HepG2 (cell line): ENCODE data around the gene ATG9A. TPM values are rescaled to one million over a fixed set of nuclear protein-coding genes. Genes with fewer than 3 reads are reported as not detected.

Experiments used
- KMT2B ChIP-seq: IDR thresholded peaks from 2 replicates; pipeline ENCODE4 v1.6.1; 2016; ENCODE audit warnings: missing genetic modification reagents, missing compliant biosample characterization
- SP1 ChIP-seq, 2 experiments: fragments of 450-650 bp in 1 of 2; sonication (generic) in 1 of 2; formaldehyde crosslinking in 1 of 2; IDR thresholded peaks; 2 replicates each; pipeline versions ENCODE4 v1.4.0 to v1.6.1; 2016 to 2020; ENCODE audit warnings: missing genetic modification reagents in 1 of 2
- TBL1XR1 ChIP-seq: fragments of 150-350 bp; IDR thresholded peaks from 2 replicates; pipeline ENCODE4 v1.6.1; 2014; ENCODE audit warnings: borderline replicate concordance, low read length; ENCODE audit not compliant: partially characterized antibody
- ZNF530 ChIP-seq: sonication (generic); formaldehyde crosslinking; IDR thresholded peaks from 2 replicates; pipeline ENCODE4 v1.5.0; 2020; ENCODE audit warnings: low read depth, mild to moderate bottlenecking, missing genetic modification reagents
- polyA plus RNA-seq, 8 experiments: library from polyadenylated mRNA; depleted of rRNA in 3 of 8; stranded (reverse) in 7 of 8; unstranded in 1 of 8; fragments of >200 nt; fragmentation: Illumina TruSeq in 4 of 8; extraction: Trizol in 4 of 8; gene quantifications; 2 replicates each; pipeline versions ENCODE4 v1.2.1 to v1.2.3, GENCODE V29; 2011 to 2016; ENCODE audit warnings: low read depth in 4 of 8, missing spikeins in 1 of 8, mixed read lengths in 1 of 8; ENCODE audit not compliant: insufficient read depth in 1 of 8
- total RNA-seq, 5 experiments: library from RNA; depleted of rRNA; stranded (reverse); fragments of >200 nt; fragmentation: Illumina TruSeq; extraction: Trizol; gene quantifications; 2 replicates each; pipeline ENCODE4 v1.2.3, GENCODE V29; 2016; ENCODE audit warnings: low read depth in 1 of 5
- TF ChIP-seq, protein P1 (sequence below): sonication (generic); formaldehyde crosslinking; IDR thresholded peaks from 2 replicates; pipeline ENCODE4 v1.4.0; 2020; ENCODE audit warnings: missing genetic modification reagents, mild to moderate bottlenecking, borderline replicate concordance
- TF ChIP-seq, protein P2 (sequence below): IDR thresholded peaks from 2 replicates; pipeline ENCODE4 v1.6.1; 2016; ENCODE audit warnings: low read depth, missing genetic modification reagents, missing compliant biosample characterization
- TF ChIP-seq, protein P3 (sequence below): sonication (generic); formaldehyde crosslinking; IDR thresholded peaks from 2 replicates; pipeline ENCODE4 v1.5.0; 2020; ENCODE audit warnings: missing genetic modification reagents, mild to moderate bottlenecking, borderline replicate concordance

ATG9A gene
- total and polyA plus RNA-seq, 2 of the 13 experiments (the other 11 are each of a cell fraction or from before 2014, with no cell fraction given) = 35.0 to 131 TPM

DNA sequence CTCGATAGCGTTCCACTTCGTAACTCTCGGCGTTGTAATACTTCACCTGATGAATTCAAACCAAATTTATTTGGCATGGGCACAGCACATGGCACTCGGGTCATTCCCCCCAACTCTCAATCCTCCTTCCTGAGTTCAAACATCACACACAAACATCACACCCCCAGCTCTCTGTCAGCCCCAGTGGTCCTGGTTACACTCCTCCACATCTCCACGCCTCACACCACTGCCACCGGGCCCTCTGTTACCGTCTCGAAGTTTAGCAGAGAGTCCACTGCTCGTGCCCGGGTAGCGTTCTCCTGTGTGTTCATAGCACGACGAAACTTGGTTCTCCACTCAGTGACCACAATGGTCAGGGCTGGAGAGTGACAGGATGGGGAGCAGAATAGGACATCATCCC, 15.3 kb downstream of the ATG9A start (continued):
- TF ChIP-seq, protein P1, sequence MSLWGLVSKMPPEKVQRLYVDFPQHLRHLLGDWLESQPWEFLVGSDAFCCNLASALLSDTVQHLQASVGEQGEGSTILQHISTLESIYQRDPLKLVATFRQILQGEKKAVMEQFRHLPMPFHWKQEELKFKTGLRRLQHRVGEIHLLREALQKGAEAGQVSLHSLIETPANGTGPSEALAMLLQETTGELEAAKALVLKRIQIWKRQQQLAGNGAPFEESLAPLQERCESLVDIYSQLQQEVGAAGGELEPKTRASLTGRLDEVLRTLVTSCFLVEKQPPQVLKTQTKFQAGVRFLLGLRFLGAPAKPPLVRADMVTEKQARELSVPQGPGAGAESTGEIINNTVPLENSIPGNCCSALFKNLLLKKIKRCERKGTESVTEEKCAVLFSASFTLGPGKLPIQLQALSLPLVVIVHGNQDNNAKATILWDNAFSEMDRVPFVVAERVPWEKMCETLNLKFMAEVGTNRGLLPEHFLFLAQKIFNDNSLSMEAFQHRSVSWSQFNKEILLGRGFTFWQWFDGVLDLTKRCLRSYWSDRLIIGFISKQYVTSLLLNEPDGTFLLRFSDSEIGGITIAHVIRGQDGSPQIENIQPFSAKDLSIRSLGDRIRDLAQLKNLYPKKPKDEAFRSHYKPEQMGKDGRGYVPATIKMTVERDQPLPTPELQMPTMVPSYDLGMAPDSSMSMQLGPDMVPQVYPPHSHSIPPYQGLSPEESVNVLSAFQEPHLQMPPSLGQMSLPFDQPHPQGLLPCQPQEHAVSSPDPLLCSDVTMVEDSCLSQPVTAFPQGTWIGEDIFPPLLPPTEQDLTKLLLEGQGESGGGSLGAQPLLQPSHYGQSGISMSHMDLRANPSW (CRISPR knock-in tag) = no peak
- TF ChIP-seq SP1 (IDR thresholded peaks at IDR 0.05) (no peak), SP1 (CRISPR knock-in tag; IDR thresholded peaks at IDR 0.05) (no peak), TBL1XR1 (no peak), ZNF530 (CRISPR knock-in tag) (no peak), KMT2B (CRISPR knock-in tag) (no peak)
- TF ChIP-seq, protein P2, sequence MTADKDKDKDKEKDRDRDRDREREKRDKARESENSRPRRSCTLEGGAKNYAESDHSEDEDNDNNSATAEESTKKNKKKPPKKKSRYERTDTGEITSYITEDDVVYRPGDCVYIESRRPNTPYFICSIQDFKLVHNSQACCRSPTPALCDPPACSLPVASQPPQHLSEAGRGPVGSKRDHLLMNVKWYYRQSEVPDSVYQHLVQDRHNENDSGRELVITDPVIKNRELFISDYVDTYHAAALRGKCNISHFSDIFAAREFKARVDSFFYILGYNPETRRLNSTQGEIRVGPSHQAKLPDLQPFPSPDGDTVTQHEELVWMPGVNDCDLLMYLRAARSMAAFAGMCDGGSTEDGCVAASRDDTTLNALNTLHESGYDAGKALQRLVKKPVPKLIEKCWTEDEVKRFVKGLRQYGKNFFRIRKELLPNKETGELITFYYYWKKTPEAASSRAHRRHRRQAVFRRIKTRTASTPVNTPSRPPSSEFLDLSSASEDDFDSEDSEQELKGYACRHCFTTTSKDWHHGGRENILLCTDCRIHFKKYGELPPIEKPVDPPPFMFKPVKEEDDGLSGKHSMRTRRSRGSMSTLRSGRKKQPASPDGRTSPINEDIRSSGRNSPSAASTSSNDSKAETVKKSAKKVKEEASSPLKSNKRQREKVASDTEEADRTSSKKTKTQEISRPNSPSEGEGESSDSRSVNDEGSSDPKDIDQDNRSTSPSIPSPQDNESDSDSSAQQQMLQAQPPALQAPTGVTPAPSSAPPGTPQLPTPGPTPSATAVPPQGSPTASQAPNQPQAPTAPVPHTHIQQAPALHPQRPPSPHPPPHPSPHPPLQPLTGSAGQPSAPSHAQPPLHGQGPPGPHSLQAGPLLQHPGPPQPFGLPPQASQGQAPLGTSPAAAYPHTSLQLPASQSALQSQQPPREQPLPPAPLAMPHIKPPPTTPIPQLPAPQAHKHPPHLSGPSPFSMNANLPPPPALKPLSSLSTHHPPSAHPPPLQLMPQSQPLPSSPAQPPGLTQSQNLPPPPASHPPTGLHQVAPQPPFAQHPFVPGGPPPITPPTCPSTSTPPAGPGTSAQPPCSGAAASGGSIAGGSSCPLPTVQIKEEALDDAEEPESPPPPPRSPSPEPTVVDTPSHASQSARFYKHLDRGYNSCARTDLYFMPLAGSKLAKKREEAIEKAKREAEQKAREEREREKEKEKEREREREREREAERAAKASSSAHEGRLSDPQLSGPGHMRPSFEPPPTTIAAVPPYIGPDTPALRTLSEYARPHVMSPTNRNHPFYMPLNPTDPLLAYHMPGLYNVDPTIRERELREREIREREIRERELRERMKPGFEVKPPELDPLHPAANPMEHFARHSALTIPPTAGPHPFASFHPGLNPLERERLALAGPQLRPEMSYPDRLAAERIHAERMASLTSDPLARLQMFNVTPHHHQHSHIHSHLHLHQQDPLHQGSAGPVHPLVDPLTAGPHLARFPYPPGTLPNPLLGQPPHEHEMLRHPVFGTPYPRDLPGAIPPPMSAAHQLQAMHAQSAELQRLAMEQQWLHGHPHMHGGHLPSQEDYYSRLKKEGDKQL = no peak
- TF ChIP-seq, protein P3, sequence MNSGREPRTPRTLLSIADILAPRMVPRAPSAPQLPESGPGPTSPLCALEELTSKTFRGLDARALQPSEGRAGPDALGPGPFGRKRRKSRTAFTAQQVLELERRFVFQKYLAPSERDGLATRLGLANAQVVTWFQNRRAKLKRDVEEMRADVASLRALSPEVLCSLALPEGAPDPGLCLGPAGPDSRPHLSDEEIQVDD (CRISPR knock-in tag) = no peak
